Brain microvascular endothelial cell (primary cell): ENCODE measurements around the gene PDP2.
A peak's percentile ranks its signal among the peaks of the same experiment; 100 is the strongest.
"Not testable (repeated sequence)": the region's sequence is repeated elsewhere in the genome, so short reads cannot be mapped to it uniquely, and the experiment has no call there.

ENCODE experiments used
- DNase-seq: peaks from one replicate; pipeline ENCODE4 v3.0.0-alpha.2; 2020
- H3K27ac ChIP-seq: fragments of 250-450 bp; sonication (Bioruptor Pico); 2 replicates; pipeline ENCODE4 v1.5.1; 2020; ENCODE audit warnings: mild to moderate bottlenecking, moderate library complexity
- H3K27me3 ChIP-seq: fragments of 250-450 bp; sonication (Bioruptor Pico); replicated peaks from 2 replicates; pipeline ENCODE4 v1.5.1; 2020; ENCODE audit warnings: mild to moderate bottlenecking
- H3K36me3 ChIP-seq: fragments of 250-450 bp; sonication (Bioruptor Pico); replicated peaks from 2 replicates; pipeline ENCODE4 v1.5.1; 2020; ENCODE audit warnings: mild to moderate bottlenecking
- H3K4me3 ChIP-seq: 2 replicates; pipeline ENCODE4 v1.5.1; 2011; ENCODE audit warnings: low read depth, mild to moderate bottlenecking, control low read depth, low read length, moderate library complexity
- CTCF ChIP-seq: IDR thresholded peaks from 2 replicates; pipeline ENCODE4 v1.5.1; 2011; ENCODE audit warnings: low read depth, mild to moderate bottlenecking, moderate library complexity, low read length, control low read depth, inconsistent platforms; ENCODE audit errors: missing control alignments
- in situ Hi-C: cut with HindIII; loops from 2 replicates; pipeline ENCODE4 v1.10.0; 2017; ENCODE audit warnings: low sequenced_read_pairs, low pct_ligation_motif_present

PDP2 gene

GRCh38 chr16:66932076-66932475 lies 51.8 kb downstream of the PDP2 start:
- in situ Hi-C loops = no loop called here
- Histone ChIP-seq H3K27me3 (no peaks in the 10 kb centered on the region), H3K4me3 (no peak overlapping the region), H3K27ac (no peak overlapping the region), H3K36me3 (no peaks in the 10 kb centered on the region)
- TF ChIP-seq CTCF = no peak
- DNase-seq = no peak

DNA sequence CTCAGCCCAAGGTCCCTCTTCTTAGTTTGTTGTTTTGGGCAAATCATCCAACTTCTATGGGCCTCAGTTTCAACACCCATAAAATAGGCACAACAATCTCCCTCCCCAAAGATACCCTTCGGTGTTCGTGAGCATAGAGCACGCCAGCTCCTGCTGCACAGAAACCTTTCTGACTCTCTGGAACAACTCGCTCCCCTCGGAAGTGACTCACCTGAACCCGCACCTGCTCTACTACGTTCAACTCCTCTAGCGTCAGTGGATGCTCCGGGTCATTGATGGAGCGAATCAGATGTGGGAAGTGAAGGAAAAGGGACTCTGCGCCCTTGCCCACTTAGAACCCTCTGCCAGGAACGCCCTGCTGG lies 53.4 kb downstream of the PDP2 start:
- Histone ChIP-seq H3K4me3 (peak overlapping the region; percentile 96), H3K36me3 (no peaks in the 10 kb centered on the region), H3K27ac (peak overlapping the region; percentile 74), H3K27me3 (no peaks in the 10 kb centered on the region)
- no peak for DNase-seq
- no peak for TF ChIP-seq CTCF
- in situ Hi-C loops = no loop called here

DNA sequence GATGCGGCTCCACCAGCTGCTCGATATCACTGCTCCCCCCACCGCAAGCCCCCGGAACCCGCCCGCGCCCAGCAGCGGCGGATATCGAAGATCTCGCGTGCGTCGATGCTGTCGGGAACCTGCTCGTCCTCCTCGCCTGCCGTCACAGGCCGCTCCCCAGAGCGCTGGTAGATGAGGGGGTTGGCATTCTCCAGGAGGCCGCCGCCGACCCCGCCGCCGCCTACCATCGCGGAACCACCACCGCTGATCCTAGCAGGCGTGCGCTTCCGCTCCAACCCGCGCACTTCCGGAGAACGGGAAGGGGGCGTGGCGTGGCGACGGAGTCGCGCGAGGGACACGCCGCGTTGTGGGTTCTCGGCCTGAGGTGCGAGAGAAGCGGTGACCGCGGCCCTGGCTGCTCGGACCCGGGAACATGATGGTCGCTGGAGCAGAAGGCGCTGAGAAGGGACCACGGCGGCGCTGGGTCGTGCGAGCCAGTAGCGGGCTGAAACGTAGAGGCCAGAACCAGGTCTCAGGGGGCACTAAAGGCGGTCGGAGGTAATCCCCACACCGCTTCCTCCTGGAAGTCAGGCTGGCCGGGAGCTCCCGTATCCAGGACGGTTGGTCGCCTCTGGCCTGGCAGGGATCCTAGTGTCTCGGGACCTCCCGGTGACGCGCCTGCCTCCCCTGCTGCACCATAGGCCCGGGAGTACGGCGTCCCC lies 54.0 kb downstream of the PDP2 start, which contains the start of gene CIAO2B:
Gene CIAO2B, minus strand, starts transcription at position 265 of the 701 bp plus-strand sequence. Its CDS starts 38 bp downstream, at position 227.
- Histone ChIP-seq H3K27ac (peak within 1 kb of the TSS; percentile 74), H3K27me3 (no peaks in the 10 kb centered on the region), H3K36me3 (no peaks in the 10 kb centered on the region), H3K4me3 (peak within 1 kb of the TSS; percentile 96)
- TF ChIP-seq CTCF = no peak
- peak; percentile 77 for DNase-seq
- in situ Hi-C loops = no loop called here

- peak overlapping the region; percentile 74 for H3K27ac ChIP-seq
- H3K27me3 ChIP-seq, DNase-seq, H3K36me3 ChIP-seq, in situ Hi-C loops: not testable (repeated sequence)
- H3K4me3 ChIP-seq = peak overlapping the region; percentile 96
Measured at GRCh38 chr16:66934839-66935313, 54.6 kb downstream of the PDP2 start.

GRCh38 chr16:66935314-66936011 lies 55.1 kb downstream of the PDP2 start, which contains the start of gene CES2:
TSS of gene CES2 (plus strand) at chr16:66935516. CDS start at chr16:66935636, 120 bp downstream.
- H3K36me3 ChIP-seq = peaks cover 2% of the 10 kb centered on the region
- H3K27ac ChIP-seq = peak within 1 kb of the TSS; percentile 74
- in situ Hi-C loops = no loop called here
- no peak for TF ChIP-seq CTCF
- H3K4me3 ChIP-seq = peak within 1 kb of the TSS; percentile 96
- H3K27me3 ChIP-seq = no peaks in the 10 kb centered on the region
- no peak for DNase-seq

DNA sequence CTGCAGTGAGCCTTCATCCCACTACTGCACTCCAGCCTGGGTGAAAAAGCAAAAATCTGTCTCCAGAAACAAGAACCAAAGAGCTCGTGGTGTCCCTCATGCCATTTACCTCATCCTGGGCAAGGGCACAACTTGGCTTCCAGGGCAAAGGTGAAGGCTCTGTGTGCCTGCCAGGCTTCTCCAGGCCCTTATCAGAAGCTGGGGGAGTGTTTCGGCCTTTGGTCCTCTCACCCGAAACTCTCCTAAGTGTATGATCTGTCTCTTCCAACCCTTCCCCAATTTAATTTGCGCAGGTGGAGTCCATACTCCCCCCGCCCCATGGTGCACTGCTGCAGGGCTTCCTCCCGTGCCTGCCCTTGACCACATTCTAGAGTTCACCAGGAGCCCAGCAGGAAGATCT lies 56.1 kb downstream of the PDP2 start:
- no peak for DNase-seq
- H3K27ac ChIP-seq = no peak overlapping the region
- H3K36me3 ChIP-seq = peaks cover 12% of the 10 kb centered on the region
- TF ChIP-seq CTCF = no peak
- no peak overlapping the region for H3K4me3 ChIP-seq
- H3K27me3 ChIP-seq = no peaks in the 10 kb centered on the region
- in situ Hi-C loops = no loop called here
